PC-9 (cell line): ENCODE data around the gene RALGAPA2.

Experiments
- CTCF ChIP-seq: fragments of 200-600 bp; sonication (generic); conservative IDR thresholded peaks from 2 replicates; pipeline ENCODE4 v1.6.1; 2017; ENCODE audit warnings: mixed run types, antibody characterized with exemption, mild to moderate bottlenecking, moderate library complexity
- EZH2 ChIP-seq: fragments of 200-600 bp; sonication (generic); IDR thresholded peaks from 2 replicates; pipeline ENCODE4 v1.8.0; 2017; ENCODE audit warnings: antibody characterized with exemption, low read depth

- TF ChIP-seq CTCF (no peak), EZH2 (no peak)
Observed at GRCh38 chr20:20608041-20608440, 104.4 kb downstream of the RALGAPA2 start.
